HCT116 (cell line): ENCODE data around the gene ESYT1. TPM values are rescaled to one million over a fixed set of nuclear protein-coding genes. Genes with fewer than 3 reads are reported as not detected.

Experiments
- ATAC-seq: fragments of 200-7000 bp; cut with Tn5 transposase; 2 replicates; pipeline ENCODE4 v1.9.1; 2020; ENCODE audit warnings: mild to moderate bottlenecking, moderate library complexity
- BruUV-seq: library from RNA; stranded (reverse); fragments of 400-500 nt; replicated peaks from 2 replicates; lab custom pipeline; 2021; lab: Mats Ljungman, UMichigan
- CTCF ChIA-PET: fragments of 300-600 bp; sonication (Branson Sonifier 250); formaldehyde crosslinking; loops from one replicate; lab custom pipeline; 2021; ENCODE audit warnings: antibody characterized with exemption; lab: Charles Lee
- POLR2A ChIA-PET: fragments of 300-600, 350-600 bp; sonication (Branson Sonifier 250); formaldehyde crosslinking; loops from one replicate; lab custom pipeline; 2021; ENCODE audit warnings: antibody characterized with exemption; lab: Charles Lee
- RAD21 ChIA-PET, 2 experiments: fragments of 300-600 bp; sonication (Branson Sonifier 250); formaldehyde crosslinking; loops; one replicate each; lab custom pipeline; 2023; ENCODE audit warnings: low total read pairs in 2 of 2; ENCODE audit not compliant: uncharacterized antibody in 2 of 2, unreplicated experiment in 2 of 2, low non-redundant PET in 1 of 2; lab: Charles Lee
- DNase-seq: peaks from one replicate; pipeline ENCODE4 v3.0.0-alpha.2; 2010; ENCODE audit warnings: low read depth, low spot score
- H2AFZ ChIP-seq: fragments of 200-600 bp; shearing (Covaris generic), sonication (generic); 2 replicates; pipeline ENCODE4 v1.6.1; 2017; ENCODE audit warnings: low read depth, mixed run types, mixed read lengths, antibody characterized with exemption, low read length; ENCODE audit not compliant: poor library complexity, severe bottlenecking
- H3K27ac ChIP-seq: 2 replicates; pipeline ENCODE4 v1.5.1; 2012; ENCODE audit warnings: low read depth, low read length
- H3K27me3 ChIP-seq: fragments of 200-600 bp; sonication (generic); 2 replicates; pipeline ENCODE4 v1.6.1; 2016; ENCODE audit warnings: mixed run types, low read length, mixed read lengths; ENCODE audit not compliant: insufficient read depth
- H3K36me3 ChIP-seq, 2 experiments: fragments of 200-500 bp in 1 of 2; fragments of 200-600 bp in 1 of 2; sonication (Bioruptor generic) in 1 of 2; sonication (generic) in 1 of 2; 2 replicates each; pipeline versions ENCODE4 v1.5.1 to v1.6.1; 2014 to 2016; ENCODE audit warnings: low read length in 2 of 2, inconsistent platforms in 1 of 2, mixed read lengths in 1 of 2, mixed run types in 1 of 2; ENCODE audit not compliant: insufficient read depth in 2 of 2, control insufficient read depth in 1 of 2
- H3K4me1 ChIP-seq, 2 experiments: fragments of 200-600 bp in 1 of 2; sonication (generic) in 1 of 2; 2 replicates each; pipeline versions ENCODE4 v1.5.1 to v1.6.1; 2012 to 2017; ENCODE audit warnings: low read length in 2 of 2, inconsistent platforms in 1 of 2, mild to moderate bottlenecking in 1 of 2, mixed read lengths in 1 of 2, mixed run types in 1 of 2, moderate library complexity in 1 of 2; ENCODE audit not compliant: insufficient read depth in 2 of 2, control insufficient read depth in 1 of 2
- H3K4me2 ChIP-seq: fragments of 200-600 bp; sonication (generic); 2 replicates; pipeline ENCODE4 v1.6.1; 2017; ENCODE audit warnings: mixed run types, low read length, mixed read lengths
- H3K4me3 ChIP-seq, 2 experiments: fragments of 200-600 bp in 1 of 2; sonication (generic) in 1 of 2; replicated peaks in 1 of 2; 2 replicates each; pipeline ENCODE4 v1.5.1; 2011 to 2016; ENCODE audit warnings: low read length in 2 of 2, control low read depth in 1 of 2, low read depth in 1 of 2, mild to moderate bottlenecking in 1 of 2, mixed read lengths in 1 of 2, mixed run types in 1 of 2
- H3K79me2 ChIP-seq: fragments of 200-600 bp; sonication (generic); 2 replicates; pipeline ENCODE4 v1.6.1; 2017; ENCODE audit warnings: mild to moderate bottlenecking, mixed run types, low read length, moderate library complexity, mixed read lengths; ENCODE audit not compliant: insufficient read depth
- H3K9ac ChIP-seq: fragments of 200-600 bp; sonication (generic); 2 replicates; pipeline ENCODE4 v1.6.1; 2016; ENCODE audit warnings: low read length, mixed read lengths
- H3K9me2 ChIP-seq: fragments of 200-600 bp; sonication (generic), shearing (Covaris generic); 2 replicates; pipeline ENCODE4 v1.6.1; 2017; ENCODE audit warnings: mixed run types, mild to moderate bottlenecking, moderate library complexity; ENCODE audit not compliant: insufficient read depth
- H3K9me3 ChIP-seq, 2 experiments: fragments of 200-500 bp in 1 of 2; fragments of 200-600 bp in 1 of 2; sonication (Bioruptor generic) in 1 of 2; sonication (generic) in 1 of 2; 2 replicates each; pipeline ENCODE4 v1.6.1; 2014 to 2017; ENCODE audit warnings: low read length in 2 of 2, mixed read lengths in 2 of 2, inconsistent platforms in 1 of 2, low read depth in 1 of 2, mild to moderate bottlenecking in 1 of 2, mixed run types in 1 of 2, moderate library complexity in 1 of 2; ENCODE audit not compliant: control insufficient read depth in 1 of 2, insufficient read depth in 1 of 2
- H4K20me1 ChIP-seq: fragments of 200-600 bp; sonication (generic), shearing (Covaris generic); 2 replicates; pipeline ENCODE4 v1.6.1; 2017; ENCODE audit warnings: mixed run types, mild to moderate bottlenecking, moderate library complexity; ENCODE audit not compliant: insufficient read depth
- CBX3 ChIP-seq: IDR thresholded peaks from 2 replicates; pipeline ENCODE4 v1.6.1; 2012; ENCODE audit warnings: low read depth
- EGR1 ChIP-seq: IDR thresholded peaks from 2 replicates; pipeline ENCODE4 v1.6.1; 2012; ENCODE audit warnings: low read depth
- ELF1 ChIP-seq: IDR thresholded peaks from 2 replicates; pipeline ENCODE4 v1.6.1; 2012; ENCODE audit warnings: low read depth, borderline replicate concordance
- EZH2 ChIP-seq: fragments of 200-600 bp; sonication (generic); IDR thresholded peaks from 2 replicates; pipeline ENCODE4 v1.6.1; 2017; ENCODE audit warnings: antibody characterized with exemption, mixed run types
- EZH2phosphoT487 ChIP-seq: fragments of 200-600 bp; IDR thresholded peaks from 2 replicates; pipeline ENCODE4 v1.6.1; 2018; ENCODE audit warnings: antibody characterized with exemption, borderline replicate concordance
- FOSL1 ChIP-seq: IDR thresholded peaks from 2 replicates; pipeline ENCODE4 v1.6.1; 2012; ENCODE audit warnings: low read depth
- POLR2A ChIP-seq: IDR thresholded peaks from 2 replicates; pipeline ENCODE4 v1.7.0; 2011; ENCODE audit warnings: borderline replicate concordance; ENCODE audit not compliant: insufficient read depth, insufficient read length; ENCODE audit errors: extremely low read depth
- POLR2AphosphoS5 ChIP-seq: IDR thresholded peaks from 2 replicates; pipeline ENCODE4 v1.6.1; 2011; ENCODE audit warnings: mild to moderate bottlenecking, low read depth, low read length, moderate library complexity
- RAD21 ChIP-seq: IDR thresholded peaks from 2 replicates; pipeline ENCODE4 v1.6.1; 2012; ENCODE audit warnings: low read depth, mild to moderate bottlenecking
- SIN3A ChIP-seq: IDR thresholded peaks from 2 replicates; pipeline ENCODE4 v1.6.1; 2012; ENCODE audit warnings: low read depth
- SRF ChIP-seq: IDR thresholded peaks from 2 replicates; pipeline ENCODE4 v1.6.1; 2012; ENCODE audit warnings: low read depth
- TCF7L2 ChIP-seq: IDR thresholded peaks from 2 replicates; pipeline ENCODE4 v1.7.0; 2011; ENCODE audit warnings: borderline replicate concordance, inconsistent platforms; ENCODE audit not compliant: insufficient read depth, insufficient read length; ENCODE audit errors: extremely low read depth
- YY1 ChIP-seq: IDR thresholded peaks from 2 replicates; pipeline ENCODE4 v1.6.1; 2011; ENCODE audit warnings: low read length, low read depth, moderate library complexity, mild to moderate bottlenecking; ENCODE audit not compliant: insufficient replicate concordance; ENCODE audit errors: extremely low read depth
- ZFX ChIP-seq: fragments of 450-650 bp; IDR thresholded peaks from 2 replicates; pipeline ENCODE4 v1.6.1; 2017
- ZNF274 ChIP-seq: fragments of 200-500 bp; sonication (Bioruptor generic); IDR thresholded peaks from 2 replicates; pipeline ENCODE4 v1.6.1; 2014; ENCODE audit warnings: mild to moderate bottlenecking, low read depth, low read length, inconsistent platforms
- intact Hi-C: fragments of 100-400 bp; cut with micrococcal nuclease; formaldehyde crosslinking; loops from 2 replicates; pipeline ENCODE4 v1.10.0; 2022
- total RNA-seq: library from RNA; stranded (reverse); gene quantifications from one replicate; pipeline ENCODE4 v1.2.1, GENCODE V29; 2021; ENCODE audit not compliant: unreplicated experiment
- TF ChIP-seq, protein P1 (sequence below): IDR thresholded peaks from 2 replicates; pipeline ENCODE4 v1.6.1; 2012; ENCODE audit warnings: low read depth
- TF ChIP-seq, protein P2 (sequence below): IDR thresholded peaks from 2 replicates; pipeline ENCODE4 v1.6.1; 2012
- TF ChIP-seq, protein P3 (sequence below), 3 experiments: fragments of 200-600 bp in 1 of 3; sonication (generic) in 1 of 3; IDR thresholded peaks in 2 of 3; conservative IDR thresholded peaks in 1 of 3; 2 replicates each; pipeline ENCODE4 v1.5.1; 2012 to 2017; ENCODE audit warnings: low read depth in 2 of 3, low read length in 2 of 3, antibody characterized with exemption in 1 of 3, borderline replicate concordance in 1 of 3, control low read depth in 1 of 3, mild to moderate bottlenecking in 1 of 3, mixed read lengths in 1 of 3, mixed run types in 1 of 3, moderate library complexity in 1 of 3; ENCODE audit not compliant: insufficient read depth in 1 of 3
- TF ChIP-seq, protein P4 (sequence below): IDR thresholded peaks from 2 replicates; pipeline ENCODE4 v1.6.1; 2012

Gene ESYT1
- total RNA-seq, 1 experiment from 2014 or later = 80.9 TPM

DNA sequence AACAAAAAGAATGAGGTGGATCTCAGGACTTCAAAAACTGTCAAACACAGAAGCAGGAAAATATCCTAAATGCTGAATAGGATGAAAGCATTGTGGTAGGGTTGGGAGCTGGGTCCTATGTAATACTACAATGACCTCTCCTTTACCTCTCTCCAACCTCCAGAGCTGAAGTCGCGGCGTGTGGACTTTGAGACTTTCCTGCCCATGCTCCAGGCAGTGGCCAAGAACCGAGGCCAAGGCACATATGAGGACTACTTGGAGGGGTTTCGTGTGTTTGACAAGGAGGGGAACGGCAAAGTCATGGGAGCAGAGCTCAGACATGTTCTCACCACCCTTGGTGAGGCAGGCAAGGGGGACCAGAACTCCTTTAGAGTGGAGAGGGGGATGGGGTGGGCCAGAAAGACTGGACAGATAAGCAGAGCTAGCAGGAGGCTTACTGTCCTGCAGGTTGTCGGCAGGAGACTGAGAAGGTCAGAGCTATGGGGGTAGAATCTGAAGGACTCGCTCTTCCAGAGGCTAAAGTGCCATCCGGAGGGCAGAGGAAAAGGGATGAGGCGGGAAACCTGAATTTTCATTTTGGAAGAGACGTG, 27.3 kb downstream of the ESYT1 start:
- Histone ChIP-seq H3K9ac (no peak overlapping the region), H3K4me1 (peaks cover 23 to 44% of the 10 kb centered on the region in 2 experiments), H3K79me2 (peaks cover 23% of the 10 kb centered on the region), H3K4me3 (no peak overlapping the region), H3K9me3 (no peaks in the 10 kb centered on the region), H3K9me2 (no peaks in the 10 kb centered on the region), H3K27me3 (no peaks in the 10 kb centered on the region), H2AFZ (no peak overlapping the region), H3K4me2 (no peak overlapping the region), H3K27ac (no peak overlapping the region), H4K20me1 (no peaks in the 10 kb centered on the region), H3K36me3 (peaks cover 6 to 14% of the 10 kb centered on the region in 2 experiments; a peak in 3 of 4 replicates)
- POLR2A ChIA-PET = no interaction called here
- intact Hi-C loops = no loop called here
- DNase-seq (no peak), ATAC-seq (no peak)
- no TSS peak for BruUV-seq
- CTCF ChIA-PET = interaction anchor here (1.3 kb wide), 1 partner anchor 34 kb away, joined by 3 read pairs; the partner anchor contains the start of gene SMARCC2
- TF ChIP-seq SRF = no peak
- TF ChIP-seq SIN3A = no peak
- TF ChIP-seq, protein P1, sequence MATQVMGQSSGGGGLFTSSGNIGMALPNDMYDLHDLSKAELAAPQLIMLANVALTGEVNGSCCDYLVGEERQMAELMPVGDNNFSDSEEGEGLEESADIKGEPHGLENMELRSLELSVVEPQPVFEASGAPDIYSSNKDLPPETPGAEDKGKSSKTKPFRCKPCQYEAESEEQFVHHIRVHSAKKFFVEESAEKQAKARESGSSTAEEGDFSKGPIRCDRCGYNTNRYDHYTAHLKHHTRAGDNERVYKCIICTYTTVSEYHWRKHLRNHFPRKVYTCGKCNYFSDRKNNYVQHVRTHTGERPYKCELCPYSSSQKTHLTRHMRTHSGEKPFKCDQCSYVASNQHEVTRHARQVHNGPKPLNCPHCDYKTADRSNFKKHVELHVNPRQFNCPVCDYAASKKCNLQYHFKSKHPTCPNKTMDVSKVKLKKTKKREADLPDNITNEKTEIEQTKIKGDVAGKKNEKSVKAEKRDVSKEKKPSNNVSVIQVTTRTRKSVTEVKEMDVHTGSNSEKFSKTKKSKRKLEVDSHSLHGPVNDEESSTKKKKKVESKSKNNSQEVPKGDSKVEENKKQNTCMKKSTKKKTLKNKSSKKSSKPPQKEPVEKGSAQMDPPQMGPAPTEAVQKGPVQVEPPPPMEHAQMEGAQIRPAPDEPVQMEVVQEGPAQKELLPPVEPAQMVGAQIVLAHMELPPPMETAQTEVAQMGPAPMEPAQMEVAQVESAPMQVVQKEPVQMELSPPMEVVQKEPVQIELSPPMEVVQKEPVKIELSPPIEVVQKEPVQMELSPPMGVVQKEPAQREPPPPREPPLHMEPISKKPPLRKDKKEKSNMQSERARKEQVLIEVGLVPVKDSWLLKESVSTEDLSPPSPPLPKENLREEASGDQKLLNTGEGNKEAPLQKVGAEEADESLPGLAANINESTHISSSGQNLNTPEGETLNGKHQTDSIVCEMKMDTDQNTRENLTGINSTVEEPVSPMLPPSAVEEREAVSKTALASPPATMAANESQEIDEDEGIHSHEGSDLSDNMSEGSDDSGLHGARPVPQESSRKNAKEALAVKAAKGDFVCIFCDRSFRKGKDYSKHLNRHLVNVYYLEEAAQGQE = no peak
- TF ChIP-seq, protein P2, sequence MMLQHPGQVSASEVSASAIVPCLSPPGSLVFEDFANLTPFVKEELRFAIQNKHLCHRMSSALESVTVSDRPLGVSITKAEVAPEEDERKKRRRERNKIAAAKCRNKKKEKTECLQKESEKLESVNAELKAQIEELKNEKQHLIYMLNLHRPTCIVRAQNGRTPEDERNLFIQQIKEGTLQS = no peak
- TF ChIP-seq ZFX = no peak
- no peak for TF ChIP-seq CBX3
- no peak for TF ChIP-seq RAD21
- TF ChIP-seq TCF7L2 = no peak
- TF ChIP-seq FOSL1 = no peak
- TF ChIP-seq, protein P3, sequence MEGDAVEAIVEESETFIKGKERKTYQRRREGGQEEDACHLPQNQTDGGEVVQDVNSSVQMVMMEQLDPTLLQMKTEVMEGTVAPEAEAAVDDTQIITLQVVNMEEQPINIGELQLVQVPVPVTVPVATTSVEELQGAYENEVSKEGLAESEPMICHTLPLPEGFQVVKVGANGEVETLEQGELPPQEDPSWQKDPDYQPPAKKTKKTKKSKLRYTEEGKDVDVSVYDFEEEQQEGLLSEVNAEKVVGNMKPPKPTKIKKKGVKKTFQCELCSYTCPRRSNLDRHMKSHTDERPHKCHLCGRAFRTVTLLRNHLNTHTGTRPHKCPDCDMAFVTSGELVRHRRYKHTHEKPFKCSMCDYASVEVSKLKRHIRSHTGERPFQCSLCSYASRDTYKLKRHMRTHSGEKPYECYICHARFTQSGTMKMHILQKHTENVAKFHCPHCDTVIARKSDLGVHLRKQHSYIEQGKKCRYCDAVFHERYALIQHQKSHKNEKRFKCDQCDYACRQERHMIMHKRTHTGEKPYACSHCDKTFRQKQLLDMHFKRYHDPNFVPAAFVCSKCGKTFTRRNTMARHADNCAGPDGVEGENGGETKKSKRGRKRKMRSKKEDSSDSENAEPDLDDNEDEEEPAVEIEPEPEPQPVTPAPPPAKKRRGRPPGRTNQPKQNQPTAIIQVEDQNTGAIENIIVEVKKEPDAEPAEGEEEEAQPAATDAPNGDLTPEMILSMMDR (IDR thresholded peaks at IDR 0.05 in 2 of 3, conservative IDR thresholded peaks at IDR 0.05 in 1 of 3; ENCODE audit: borderline replicate concordance in 1 of 3, insufficient read depth in 1 of 3, low read depth in 2 of 3, low read length in 2 of 3) = no peak
- TF ChIP-seq EZH2phosphoT487 = no peak
- TF ChIP-seq, protein P4, sequence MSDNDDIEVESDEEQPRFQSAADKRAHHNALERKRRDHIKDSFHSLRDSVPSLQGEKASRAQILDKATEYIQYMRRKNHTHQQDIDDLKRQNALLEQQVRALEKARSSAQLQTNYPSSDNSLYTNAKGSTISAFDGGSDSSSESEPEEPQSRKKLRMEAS = no peak
- TF ChIP-seq YY1 = no peak
- TF ChIP-seq EZH2 = no peak
- TF ChIP-seq ZNF274 = no peak
- TF ChIP-seq EGR1 = no peak
- TF ChIP-seq POLR2A = no peak
- no peak for TF ChIP-seq POLR2AphosphoS5
- TF ChIP-seq ELF1 = no peak
- RAD21 ChIA-PET = no interaction called here
